IMR-90 (cell line): ENCODE measurements around the gene RECK. TPM values are rescaled to one million over a fixed set of nuclear protein-coding genes. Genes with fewer than 3 reads are reported as not detected.

Experiments
- ATAC-seq: fragments of 200-7000 bp; cut with Tn5 transposase; 2 replicates; pipeline ENCODE4 v1.9.1; 2020; ENCODE audit warnings: low read depth, mild to moderate bottlenecking, moderate library complexity
- BruUV-seq: library from RNA; stranded (reverse); fragments of 400-500 nt; replicated peaks from 2 replicates; lab custom pipeline; 2021; lab: Mats Ljungman, UMichigan
- CTCF ChIA-PET: fragments of 300-600 bp; formaldehyde crosslinking; extraction: SDS; loops from one replicate; lab custom pipeline; 2021; ENCODE audit warnings: antibody characterized with exemption; lab: Yijun Ruan, JAX
- POLR2A ChIA-PET: fragments of 300-600 bp; sonication (Branson Sonifier 250); formaldehyde crosslinking; loops from one replicate; lab custom pipeline; 2022; ENCODE audit warnings: antibody characterized with exemption; ENCODE audit not compliant: unreplicated experiment; lab: Charles Lee
- DNase-seq: peaks from one replicate; pipeline ENCODE4 v3.0.0; 2013
- H2AFZ ChIP-seq: replicated peaks from 2 replicates; pipeline ENCODE3; 2013; ENCODE audit warnings: low read length, mild to moderate bottlenecking; ENCODE audit not compliant: poor library complexity
- H2AK5ac ChIP-seq: 2 replicates; pipeline ENCODE4 v1.6.1; 2013; ENCODE audit warnings: low read depth, low read length, inconsistent platforms
- H2AK9ac ChIP-seq: replicated peaks from 2 replicates; pipeline ENCODE3; 2013; ENCODE audit warnings: mild to moderate bottlenecking, low read depth, low read length, moderate library complexity; ENCODE audit not compliant: poor library complexity
- H2BK120ac ChIP-seq: 2 replicates; pipeline ENCODE4 v1.6.1; 2013; ENCODE audit warnings: low read depth, low read length, inconsistent platforms
- H2BK15ac ChIP-seq: 3 replicates; pipeline ENCODE4 v1.6.1; 2013; ENCODE audit warnings: low read depth, low read length, inconsistent platforms
- H2BK20ac ChIP-seq: 2 replicates; pipeline ENCODE4 v1.6.1; 2013; ENCODE audit warnings: low read depth, mild to moderate bottlenecking, inconsistent platforms, low read length, moderate library complexity
- H2BK5ac ChIP-seq: 2 replicates; pipeline ENCODE4 v1.6.1; 2013; ENCODE audit warnings: mild to moderate bottlenecking, low read depth, low read length, inconsistent platforms; ENCODE audit not compliant: poor library complexity, severe bottlenecking
- H3K14ac ChIP-seq: replicated peaks from 2 replicates; pipeline ENCODE4 v1.6.1; 2013; ENCODE audit warnings: low read depth, low read length, inconsistent platforms
- H3K18ac ChIP-seq: 2 replicates; pipeline ENCODE4 v1.6.1; 2013; ENCODE audit warnings: low read depth, low read length, control low read depth
- H3K23ac ChIP-seq: 2 replicates; pipeline ENCODE4 v1.6.1; 2013; ENCODE audit warnings: low read depth, low read length, inconsistent platforms
- H3K27ac ChIP-seq: 2 replicates; pipeline ENCODE4 v1.5.1; 2013; ENCODE audit warnings: mild to moderate bottlenecking, control low read depth, low read length; ENCODE audit not compliant: insufficient read depth
- H3K27me3 ChIP-seq: 2 replicates; pipeline ENCODE4 v1.6.1; 2013; ENCODE audit warnings: low read length; ENCODE audit not compliant: control insufficient read depth, insufficient read depth
- H3K36me3 ChIP-seq: 2 replicates; pipeline ENCODE4 v1.6.1; 2013; ENCODE audit warnings: low read length, mixed read lengths; ENCODE audit not compliant: control insufficient read depth, insufficient read depth
- H3K4ac ChIP-seq: 2 replicates; pipeline ENCODE4 v1.6.1; 2013; ENCODE audit warnings: low read depth, low read length, inconsistent platforms
- H3K4me1 ChIP-seq: 2 replicates; pipeline ENCODE4 v1.6.1; 2013; ENCODE audit warnings: low read length, mixed read lengths; ENCODE audit not compliant: control insufficient read depth, insufficient read depth
- H3K4me2 ChIP-seq: 2 replicates; pipeline ENCODE4 v1.6.1; 2013; ENCODE audit warnings: low read depth, mild to moderate bottlenecking, control low read depth, low read length, moderate library complexity
- H3K4me3 ChIP-seq: 2 replicates; pipeline ENCODE4 v1.5.1; 2013; ENCODE audit warnings: low read depth, mild to moderate bottlenecking, control low read depth, low read length, moderate library complexity; ENCODE audit not compliant: insufficient read depth
- H3K56ac ChIP-seq: 2 replicates; pipeline ENCODE4 v1.6.1; 2013; ENCODE audit warnings: low read length, inconsistent platforms; ENCODE audit not compliant: insufficient read depth; ENCODE audit errors: extremely low read depth
- H3K79me1 ChIP-seq, 2 experiments: 2 replicates each; pipeline ENCODE4 v1.6.1; 2013; ENCODE audit warnings: low read length in 2 of 2, inconsistent platforms in 1 of 2, low read depth in 1 of 2
- H3K9ac ChIP-seq: 2 replicates; pipeline ENCODE4 v1.6.1; 2013; ENCODE audit warnings: low read depth, low read length, control low read depth
- H3K9me1 ChIP-seq: 2 replicates; pipeline ENCODE4 v1.6.1; 2013; ENCODE audit warnings: low read length, inconsistent platforms; ENCODE audit not compliant: insufficient read depth
- H3K9me3 ChIP-seq: 2 replicates; pipeline ENCODE4 v1.6.1; 2013; ENCODE audit warnings: low read length; ENCODE audit not compliant: control insufficient read depth, insufficient read depth
- H4K20me1 ChIP-seq: 2 replicates; pipeline ENCODE4 v1.6.1; 2013; ENCODE audit warnings: low read length, inconsistent platforms; ENCODE audit not compliant: insufficient read depth
- H4K5ac ChIP-seq: 2 replicates; pipeline ENCODE4 v1.6.1; 2013; ENCODE audit warnings: mild to moderate bottlenecking, low read depth, low read length, control low read depth
- H4K8ac ChIP-seq, 2 experiments: 2 replicates each; pipeline ENCODE4 v1.6.1; 2013; ENCODE audit warnings: low read depth in 2 of 2, low read length in 2 of 2, control low read depth in 1 of 2, inconsistent platforms in 1 of 2
- H4K91ac ChIP-seq: 2 replicates; pipeline ENCODE4 v1.6.1; 2013; ENCODE audit warnings: low read depth, low read length, inconsistent platforms; ENCODE audit not compliant: insufficient read depth
- BHLHE40 ChIP-seq: fragments of 150-350 bp; IDR thresholded peaks from 2 replicates; pipeline ENCODE4 v1.6.1; 2016; ENCODE audit warnings: mild to moderate bottlenecking, low read depth, low read length
- MAZ ChIP-seq: IDR thresholded peaks from 2 replicates; pipeline ENCODE4 v1.6.1; 2012; ENCODE audit warnings: low read depth, mild to moderate bottlenecking, low read length, improper control_type of control experiment, moderate library complexity, borderline replicate concordance
- NFE2L2 ChIP-seq: fragments of 150-350 bp; IDR thresholded peaks from 2 replicates; pipeline ENCODE4 v1.6.1; 2016; ENCODE audit warnings: low read depth, mild to moderate bottlenecking, low read length
- SMC3 ChIP-seq: fragments of 150-350 bp; IDR thresholded peaks from 2 replicates; pipeline ENCODE4 v1.6.1; 2016; ENCODE audit warnings: low read depth, mild to moderate bottlenecking, antibody characterized with exemption, low read length, moderate library complexity
- USF2 ChIP-seq: fragments of 150-350 bp; IDR thresholded peaks from 2 replicates; pipeline ENCODE4 v1.6.1; 2017; ENCODE audit warnings: mild to moderate bottlenecking, antibody characterized with exemption, low read length, low read depth
- WGBS, 2 experiments: methylation state at CpG; one replicate each; pipeline versions ENCODE4 v1.1.5 to v1.1.7; 2013; ENCODE audit warnings: missing lambda C conversion rate in 2 of 2; ENCODE audit not compliant: insufficient read length in 1 of 2; ENCODE audit errors: extremely low coverage in 2 of 2; 5-methylcytosine and 5-hydroxymethylcytosine counted together
- dilution Hi-C: fragments of 300-500 bp; cut with HindIII; formaldehyde crosslinking; loops from one replicate; pipeline ENCODE4 v1.14.3; 2018; ENCODE audit warnings: low sequenced_read_pairs; ENCODE audit not compliant: unreplicated experiment
- in situ Hi-C: fragments of 300-500 bp; cut with MboI; formaldehyde crosslinking; loops from 3 replicates; pipeline ENCODE4 v1.14.3; 2019; ENCODE audit warnings: low sequenced_read_pairs, inconsistent platforms, mixed read lengths
- intact Hi-C: fragments of 100-400 bp; cut with micrococcal nuclease; formaldehyde crosslinking; loops from 2 replicates; pipeline ENCODE4 v1.10.0; 2022
- polyA plus RNA-seq, 3 experiments: library from polyadenylated mRNA; depleted of rRNA; stranded (reverse); fragments of >200 nt; gene quantifications; 2 replicates each; pipeline ENCODE4 v1.2.3, GENCODE V29; 2012; ENCODE audit warnings: low replicate concordance in 1 of 3
- total RNA-seq: library from RNA; depleted of rRNA; stranded (reverse); fragments of >200 nt; gene quantifications from 2 replicates; pipeline ENCODE4 v1.2.3, GENCODE V29; 2012

Gene RECK
- total and polyA plus RNA-seq, 2 of the 4 experiments (the other 2 are of a cell fraction): 23.5 to 44.0 TPM

GRCh38 chr9:36141761-36142160, 105.0 kb downstream of the RECK start:
- BruUV-seq: no TSS peak
- DNase-seq (no peak), ATAC-seq (no peak)
- Histone ChIP-seq H3K4me2 (no peak overlapping the region), H3K4me3 (no peak overlapping the region), H3K14ac (no peak overlapping the region), H4K91ac (no peak overlapping the region), H3K4ac (no peak overlapping the region), H2BK15ac (no peak overlapping the region), H3K79me1 (peaks cover 47 to 94% of the 10 kb centered on the region in 2 experiments), H2BK20ac (no peak overlapping the region), H2AK9ac (no peak overlapping the region), H3K23ac (no peak overlapping the region), H2BK5ac (no peak overlapping the region), H4K20me1 (peaks cover 53% of the 10 kb centered on the region), H3K27ac (no peak overlapping the region), H3K36me3 (peaks cover 37% of the 10 kb centered on the region), H3K9ac (no peak overlapping the region), H4K5ac (no peak overlapping the region), H3K18ac (no peak overlapping the region), H3K4me1 (peaks cover 16% of the 10 kb centered on the region), H2BK120ac (no peak overlapping the region), H3K27me3 (no peaks in the 10 kb centered on the region), H3K9me1 (peaks cover 18% of the 10 kb centered on the region; the same call in 1 of the 2 replicates), H2AK5ac (no peak overlapping the region), H2AFZ (no peak overlapping the region), H3K56ac (no peak overlapping the region), H4K8ac (no peak overlapping the region), H3K9me3 (no peaks in the 10 kb centered on the region)
- intact Hi-C loops: no loop called here
- WGBS, 2 experiments: 94% methylated on average over 5 of the region's 7 CpGs; no CpG with 5 or more reads in 1 of the 2 experiments
- no peak for TF ChIP-seq BHLHE40
- TF ChIP-seq USF2: no peak
- no peak for TF ChIP-seq NFE2L2
- no peak for TF ChIP-seq SMC3
- TF ChIP-seq MAZ: no peak
- ChIA-PET POLR2A (no interaction called here), CTCF (interaction anchor here (1.0 kb wide), 2 partner anchors 13 to 39 kb away, joined by 3 to 4 read pairs; no protein-coding TSS in a partner anchor)
- dilution Hi-C loops: no loop called here
- in situ Hi-C loops: no loop called here
